NCI-H345 treated with DMSO at 0.1 percent for 48 hours (cell line): ENCODE measurements around the gene DCAF6.
"Not testable (repeated sequence)": the region's sequence is repeated elsewhere in the genome, so short reads cannot be mapped to it uniquely, and the experiment has no call there.

Experiments used
- DNase-seq: peaks from one replicate; lab custom pipeline; 2025; ENCODE audit not compliant: unreplicated experiment; lab: John Stamatoyannopoulos, UW

DCAF6 gene

DNA sequence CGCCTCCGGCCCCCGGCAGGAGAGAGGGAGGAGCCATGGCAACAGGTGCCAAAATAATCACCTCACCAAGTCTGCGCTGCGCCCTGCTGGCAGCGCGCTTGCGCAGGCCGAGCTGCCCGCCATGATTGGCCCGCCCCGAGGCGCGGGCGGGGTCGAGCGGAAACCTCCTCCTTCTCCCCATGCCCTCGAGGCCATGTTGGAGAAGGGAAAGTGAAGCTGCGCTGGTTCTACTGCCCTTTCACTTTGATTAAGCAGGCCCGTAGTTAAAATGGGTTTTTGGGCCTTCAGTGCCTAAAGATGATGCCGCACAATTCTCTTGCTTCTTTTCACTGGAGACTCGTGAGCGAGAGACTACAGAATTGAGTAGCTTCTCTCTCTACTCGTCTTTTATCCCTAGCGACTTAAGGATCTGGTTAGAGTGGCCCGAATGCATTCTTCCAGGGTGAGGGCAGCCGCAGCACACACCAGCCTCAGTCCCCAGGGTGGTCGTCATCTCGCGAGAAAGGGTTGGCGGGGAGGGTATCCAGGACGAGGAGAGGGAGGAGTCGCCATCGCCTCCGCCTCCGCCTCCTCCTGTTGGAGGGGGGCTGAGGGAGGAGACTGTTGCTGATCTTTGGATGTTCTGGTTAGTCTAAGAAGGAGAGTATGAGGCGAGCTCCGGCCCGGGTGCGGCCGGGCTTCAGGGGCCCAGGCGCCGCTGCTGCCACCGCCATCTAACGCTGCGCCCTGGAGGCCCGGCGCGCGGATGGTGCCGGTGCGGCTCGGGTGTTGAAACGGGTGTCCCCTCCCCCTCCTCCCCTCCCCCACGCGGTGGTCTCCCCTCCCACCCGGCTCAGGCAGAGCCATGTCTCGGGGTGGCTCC, at the start of gene DCAF6:
Gene DCAF6, plus strand, starts transcription at position 616 of the 862 bp plus-strand sequence. Its CDS starts 229 bp downstream, at position 845.
- peak; percentile 97 for DNase-seq

GRCh38 chr1:167887187-167887586, 49.3 kb upstream of the DCAF6 start:
- not testable (repeated sequence) for DNase-seq

DNA sequence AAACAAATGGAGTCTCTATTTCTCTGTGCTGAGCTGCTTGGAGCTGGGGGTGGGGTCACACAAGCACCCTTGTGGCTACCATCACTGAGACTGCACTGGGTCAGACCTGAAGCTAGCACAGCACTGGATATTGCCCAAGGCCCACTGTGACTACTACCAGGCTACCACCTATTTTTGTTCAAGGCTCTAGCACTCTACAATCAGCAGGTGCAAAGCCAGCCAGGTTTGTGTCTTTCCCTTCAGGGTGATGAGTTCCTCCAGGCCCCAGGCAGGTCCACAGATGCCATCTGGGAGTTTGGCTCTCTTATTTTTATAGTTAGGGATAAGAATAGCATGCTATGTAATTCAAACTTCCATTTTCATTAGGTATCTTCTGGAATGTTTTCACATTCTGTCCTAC, 46.1 kb upstream of the DCAF6 start:
- DNase-seq, result no peak

- DNase-seq, result no peak
These were observed 42.7 kb upstream of the DCAF6 start for GRCh38 chr1:167893798-167894197.

- DNase-seq, result no peak
These were observed 37.8 kb upstream of the DCAF6 start for GRCh38 chr1:167898578-167899222.

- no peak for DNase-seq
These were observed 37.2 kb upstream of the DCAF6 start for GRCh38 chr1:167899253-167899681.

DNA sequence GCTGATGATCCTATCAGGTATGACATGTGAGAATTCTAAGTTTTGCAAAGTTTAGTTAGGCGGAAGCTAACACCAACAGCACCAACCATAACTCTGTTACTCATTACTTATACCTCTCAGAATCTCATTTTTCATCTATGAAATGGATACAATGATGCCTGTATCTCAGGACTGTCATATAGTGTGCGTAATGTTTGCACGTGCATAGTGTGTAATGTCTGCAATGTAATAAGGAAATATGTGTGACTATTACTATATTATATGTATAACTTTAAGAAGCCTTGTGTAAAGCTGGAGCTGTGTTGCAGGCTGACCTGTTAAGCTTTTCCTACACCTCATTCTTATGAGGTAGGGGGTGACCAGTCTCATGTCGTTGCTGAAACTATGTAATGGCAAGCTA, 35.6 kb upstream of the DCAF6 start:
- DNase-seq, result no peak

GRCh38 chr1:167904652-167905130, 31.8 kb upstream of the DCAF6 start:
- DNase-seq, result peak; percentile 46

GRCh38 chr1:167905182-167905581, 31.3 kb upstream of the DCAF6 start:
- no peak for DNase-seq

GRCh38 chr1:167905671-167906070, 30.8 kb upstream of the DCAF6 start:
- no peak for DNase-seq

DNA sequence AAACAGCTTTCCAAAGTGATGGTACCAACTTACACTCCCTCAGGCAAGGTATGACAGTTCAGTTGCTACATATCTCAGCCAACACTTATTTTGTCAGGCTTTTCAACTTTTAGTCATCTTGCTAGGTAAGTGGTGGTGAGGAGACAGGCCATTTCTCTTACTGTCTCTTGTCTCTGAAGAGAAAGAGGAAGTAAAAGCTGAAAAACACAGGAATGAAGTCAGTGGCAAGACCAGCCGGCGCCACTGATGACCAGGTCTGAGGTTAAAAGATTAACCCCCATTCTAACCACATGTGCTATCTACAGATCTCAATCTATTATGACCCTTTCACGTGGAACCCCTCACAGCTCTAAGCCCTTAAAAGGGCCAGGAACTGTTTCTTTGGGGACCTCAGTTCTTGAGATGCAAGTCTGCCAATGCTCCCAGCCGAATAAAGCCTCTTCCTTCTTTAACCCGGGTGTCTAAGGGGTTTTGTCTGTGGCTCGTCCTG, 26.7 kb upstream of the DCAF6 start:
- no peak for DNase-seq

DNA sequence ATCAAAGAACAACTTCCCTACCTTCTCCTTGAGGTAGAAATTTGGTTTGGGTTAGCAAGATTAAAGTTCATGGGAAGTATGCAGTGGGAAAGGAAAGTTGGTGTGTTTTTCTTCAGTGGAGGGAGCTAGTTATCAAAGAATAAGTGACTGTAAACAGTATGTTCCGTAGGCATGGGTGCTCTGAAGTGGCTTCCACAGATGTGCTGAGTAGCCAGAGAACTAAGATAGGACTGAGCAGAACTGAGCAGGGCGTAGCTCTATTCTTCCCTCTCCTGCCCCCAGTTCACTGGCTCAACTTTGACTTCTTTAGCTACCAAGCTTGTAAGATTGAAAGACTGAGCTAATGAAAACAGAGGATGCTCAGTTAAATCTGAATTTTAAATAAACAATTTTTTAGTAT, 26.0 kb upstream of the DCAF6 start:
- DNase-seq, result no peak

DNA sequence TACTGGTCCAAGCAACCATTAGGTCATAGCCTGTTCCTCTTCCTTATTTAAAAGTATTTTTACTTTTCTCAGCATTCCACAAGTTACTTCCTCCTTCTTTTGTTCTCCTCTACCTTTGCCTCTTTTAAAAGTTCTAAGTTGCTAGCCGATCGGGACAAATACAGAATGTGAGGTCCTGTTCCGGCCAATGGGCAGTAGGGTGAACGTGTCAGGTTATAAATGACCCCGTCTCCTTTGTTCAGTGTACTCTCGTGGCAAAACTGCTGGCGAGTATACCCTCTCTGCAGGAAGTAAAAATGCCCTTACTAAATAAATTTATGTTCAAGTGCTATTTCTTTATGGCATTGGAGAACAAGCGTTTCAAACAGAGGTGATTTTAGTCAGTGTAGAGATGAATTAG, 25.1 kb upstream of the DCAF6 start:
- DNase-seq, result no peak

GRCh38 chr1:167912294-167912693, 24.2 kb upstream of the DCAF6 start:
- no peak for DNase-seq

GRCh38 chr1:167913895-167914496, 22.5 kb upstream of the DCAF6 start, which contains the start of gene ADCY10:
Gene ADCY10 (minus strand): TSS chr1:167914134. CDS start chr1:167905140, 8,994 bp downstream.
- no peak for DNase-seq

DNA sequence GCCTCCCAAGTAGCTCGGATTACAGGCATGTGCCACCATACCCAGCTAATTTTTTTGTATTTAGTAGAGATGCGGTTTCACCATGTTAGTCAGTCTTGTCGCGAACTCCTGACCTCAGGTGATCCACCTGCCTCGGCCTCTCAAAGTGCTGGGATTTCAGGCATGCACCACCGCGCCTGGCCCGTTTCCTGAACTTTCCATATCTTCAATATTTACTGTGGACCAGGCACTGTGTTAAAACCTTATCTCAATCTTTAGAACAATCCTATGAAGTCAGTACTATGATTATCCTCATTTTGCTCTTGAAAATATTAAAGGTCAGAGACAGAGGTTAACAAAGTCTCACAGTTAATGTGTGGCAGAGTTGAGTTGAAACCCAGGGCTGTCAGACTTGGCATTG, 20.9 kb upstream of the DCAF6 start:
- DNase-seq, result no peak

DNA sequence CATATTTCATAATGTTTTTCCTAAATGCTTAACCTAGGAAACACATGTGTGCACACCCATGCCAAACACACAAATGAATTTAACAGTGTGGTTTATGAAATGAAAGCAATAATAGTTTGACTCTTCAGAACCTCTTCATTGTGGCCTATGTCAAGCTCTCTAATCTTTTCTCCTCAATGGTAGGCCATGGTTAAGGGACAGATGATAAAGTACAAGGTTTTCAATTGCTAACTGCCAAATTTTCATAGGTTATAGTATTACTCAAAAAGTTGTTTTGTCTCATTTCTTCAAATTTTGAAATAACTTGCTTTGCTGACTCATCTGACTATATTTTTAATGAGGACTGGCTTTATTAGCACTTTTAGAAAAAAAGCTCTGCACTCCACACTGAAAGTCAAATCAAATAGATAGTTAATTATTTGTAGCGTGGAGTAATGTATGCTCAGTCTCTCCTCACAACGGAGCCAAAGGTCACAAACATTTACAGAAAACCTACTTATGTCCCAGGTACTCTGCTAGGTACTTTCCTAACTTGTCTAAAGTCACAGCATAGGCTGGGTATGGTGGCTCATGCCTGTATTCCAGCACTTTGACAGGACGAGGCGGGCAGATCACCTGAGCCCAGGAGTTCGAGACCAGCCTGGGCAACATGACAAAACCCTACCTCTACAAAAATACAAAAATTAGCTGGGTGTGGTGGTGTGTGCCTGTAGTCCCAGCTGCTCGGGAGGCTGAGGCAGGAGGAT, 19.5 kb upstream of the DCAF6 start:
- DNase-seq, result no peak

- no peak for DNase-seq
These were observed 14.5 kb upstream of the DCAF6 start for GRCh38 chr1:167922023-167922422.

DNA sequence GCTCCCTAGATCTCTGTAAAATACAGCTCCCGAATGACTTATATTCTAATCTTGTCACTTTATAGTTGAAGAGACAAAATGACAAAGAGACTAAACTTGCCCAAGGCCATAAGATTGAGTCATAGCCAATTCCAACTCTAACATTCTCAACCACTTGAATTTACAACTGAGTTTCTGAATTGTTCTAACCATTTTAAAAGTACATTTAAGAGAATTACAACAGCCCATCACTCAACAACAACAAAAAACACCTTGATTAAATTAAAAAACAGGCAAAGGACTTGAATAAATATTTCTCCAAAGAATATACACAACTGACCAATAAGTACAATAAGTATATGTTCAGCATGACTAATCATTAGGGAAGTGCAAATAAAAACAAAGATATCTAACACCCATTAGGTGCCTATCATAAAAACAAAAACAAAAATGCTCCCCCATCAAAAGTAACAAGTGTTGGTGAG, 13.8 kb upstream of the DCAF6 start:
- DNase-seq, result no peak

- DNase-seq, result no peak
These were observed 13.0 kb upstream of the DCAF6 start for GRCh38 chr1:167923324-167924056.
